GM19395 (cell line): ENCODE measurements around the gene TCF7L1.
"Not testable (repeated sequence)": the region's sequence is repeated elsewhere in the genome, so short reads cannot be mapped to it uniquely, and the experiment has no call there.

Source experiments
- ATAC-seq: cut with Tn5 transposase; IDR thresholded peaks from one replicate; pipeline ENCODE4 v1.9.1; 2021; ENCODE audit warnings: mild to moderate bottlenecking, moderate library complexity; ENCODE audit not compliant: unreplicated experiment

Gene TCF7L1

GRCh38 chr2:85312404-85312803 is 179.2 kb downstream of the TCF7L1 start:
- no peak for ATAC-seq

- no peak for ATAC-seq
These were observed 181.7 kb downstream of the TCF7L1 start for GRCh38 chr2:85314884-85315242.

GRCh38 chr2:85315921-85316320 is 182.7 kb downstream of the TCF7L1 start:
- ATAC-seq: not testable (repeated sequence)

GRCh38 chr2:85318222-85319074 is 185.3 kb downstream of the TCF7L1 start:
- ATAC-seq: no peak

- ATAC-seq: no peak
These were observed 186.6 kb downstream of the TCF7L1 start for GRCh38 chr2:85319796-85320195.

- no peak for ATAC-seq
These were observed 190.3 kb downstream of the TCF7L1 start for GRCh38 chr2:85323351-85323987.

- ATAC-seq: not testable (repeated sequence)
These were observed 190.8 kb downstream of the TCF7L1 start for GRCh38 chr2:85323988-85324367.

- ATAC-seq: no peak
These were observed 191.7 kb downstream of the TCF7L1 start for GRCh38 chr2:85324639-85325465.

GRCh38 chr2:85325466-85325811 is 192.2 kb downstream of the TCF7L1 start:
- no peak for ATAC-seq

GRCh38 chr2:85326406-85327159 is 193.4 kb downstream of the TCF7L1 start:
- ATAC-seq: peak; percentile 43

- ATAC-seq: peak; percentile 35
These were observed 194.1 kb downstream of the TCF7L1 start for GRCh38 chr2:85327160-85327821.

GRCh38 chr2:85327822-85328617 is 194.8 kb downstream of the TCF7L1 start, which contains the start of gene TGOLN2:
TGOLN2 (minus strand) TSS chr2:85327989; CDS start chr2:85327962, 27 bp downstream.
- ATAC-seq: peak; percentile 86

GRCh38 chr2:85329181-85329651 is 196.0 kb downstream of the TCF7L1 start:
- no peak for ATAC-seq

GRCh38 chr2:85329701-85330100 is 196.5 kb downstream of the TCF7L1 start:
- not testable (repeated sequence) for ATAC-seq

GRCh38 chr2:85330839-85331636 is 197.8 kb downstream of the TCF7L1 start:
- no peak for ATAC-seq

GRCh38 chr2:85333877-85334276 is 200.7 kb downstream of the TCF7L1 start:
- ATAC-seq: not testable (repeated sequence)

- ATAC-seq: no peak
These were observed 201.7 kb downstream of the TCF7L1 start for GRCh38 chr2:85334928-85335327.
